Trophoblast cell (in vitro differentiated cells and primary cell): Measurements from ENCODE around the gene TMEM120B.

Source experiments
- DNase-seq, 2 donors: peaks; one replicate each; pipeline ENCODE4 v3.0.0-alpha.2; 2016
- H2AFZ ChIP-seq: 2 replicates; pipeline ENCODE4 v1.6.1; 2013; ENCODE audit warnings: low read length, moderate library complexity, mild to moderate bottlenecking; ENCODE audit not compliant: insufficient read depth, poor library complexity
- H2AK5ac ChIP-seq: 2 replicates; pipeline ENCODE4 v1.6.1; 2013; ENCODE audit warnings: mild to moderate bottlenecking, low read length
- H2BK120ac ChIP-seq: 2 replicates; pipeline ENCODE4 v1.6.1; 2013; ENCODE audit warnings: low read length, mild to moderate bottlenecking, moderate library complexity; ENCODE audit not compliant: insufficient read depth, poor library complexity
- H2BK12ac ChIP-seq: 2 replicates; pipeline ENCODE4 v1.6.1; 2013; ENCODE audit warnings: mild to moderate bottlenecking, low read length, moderate library complexity
- H2BK5ac ChIP-seq: 2 replicates; pipeline ENCODE4 v1.6.1; 2013; ENCODE audit warnings: low read length, low read depth, moderate library complexity, mild to moderate bottlenecking; ENCODE audit not compliant: poor library complexity
- H3K14ac ChIP-seq: 2 replicates; pipeline ENCODE4 v1.6.1; 2013; ENCODE audit warnings: mild to moderate bottlenecking, low read length
- H3K18ac ChIP-seq: 2 replicates; pipeline ENCODE4 v1.6.1; 2013; ENCODE audit warnings: mild to moderate bottlenecking, low read length
- H3K23ac ChIP-seq: 2 replicates; pipeline ENCODE4 v1.6.1; 2013; ENCODE audit warnings: low read length
- H3K27ac ChIP-seq: 2 replicates; pipeline ENCODE4 v1.5.1; 2013; ENCODE audit warnings: low read depth, mild to moderate bottlenecking, inconsistent platforms, low read length, moderate library complexity
- H3K27me3 ChIP-seq: 2 replicates; pipeline ENCODE4 v1.6.1; 2013; ENCODE audit warnings: inconsistent platforms, mild to moderate bottlenecking, low read length, moderate library complexity; ENCODE audit not compliant: insufficient read depth
- H3K36me3 ChIP-seq, 2 experiments: 1 replicate in 1 of 2; 2 replicates in 1 of 2; pipeline ENCODE4 v1.6.1; 2013; ENCODE audit warnings: low read length in 2 of 2, mild to moderate bottlenecking in 2 of 2, moderate library complexity in 1 of 2; ENCODE audit not compliant: insufficient read depth in 2 of 2, control insufficient read depth in 1 of 2
- H3K4ac ChIP-seq: 2 replicates; pipeline ENCODE4 v1.6.1; 2013; ENCODE audit warnings: low read depth, mild to moderate bottlenecking, low read length, moderate library complexity
- H3K4me1 ChIP-seq, 2 experiments: 1 replicate in 1 of 2; 2 replicates in 1 of 2; pipeline ENCODE4 v1.6.1; 2013; ENCODE audit warnings: low read length in 2 of 2, mild to moderate bottlenecking in 2 of 2, moderate library complexity in 1 of 2; ENCODE audit not compliant: insufficient read depth in 2 of 2, control insufficient read depth in 1 of 2
- H3K4me2 ChIP-seq: 2 replicates; pipeline ENCODE4 v1.6.1; 2013; ENCODE audit warnings: inconsistent platforms, mild to moderate bottlenecking, low read length, moderate library complexity
- H3K4me3 ChIP-seq: 2 replicates; pipeline ENCODE4 v1.5.1; 2013; ENCODE audit warnings: mild to moderate bottlenecking, low read depth, low read length, inconsistent platforms
- H3K79me1 ChIP-seq: one replicate; pipeline ENCODE4 v1.6.1; 2013; ENCODE audit warnings: low read length
- H3K79me2 ChIP-seq: 2 replicates; pipeline ENCODE4 v1.6.1; 2013; ENCODE audit warnings: low read length, mild to moderate bottlenecking; ENCODE audit not compliant: control insufficient read depth, insufficient read depth, poor library complexity
- H3K9ac ChIP-seq: 2 replicates; pipeline ENCODE4 v1.6.1; 2013; ENCODE audit warnings: mild to moderate bottlenecking, low read length
- H3K9me3 ChIP-seq: 2 replicates; pipeline ENCODE4 v1.6.1; 2013; ENCODE audit warnings: low read depth, mild to moderate bottlenecking, control low read depth, inconsistent platforms, low read length; ENCODE audit not compliant: insufficient read depth
- H4K12ac ChIP-seq: 2 replicates; pipeline ENCODE4 v1.6.1; 2013; ENCODE audit warnings: low read depth, mild to moderate bottlenecking, low read length, moderate library complexity
- H4K8ac ChIP-seq: 2 replicates; pipeline ENCODE4 v1.6.1; 2013; ENCODE audit warnings: low read depth, mild to moderate bottlenecking, low read length, moderate library complexity
- H4K91ac ChIP-seq: one replicate; pipeline ENCODE4 v1.6.1; 2013; ENCODE audit warnings: low read depth, mild to moderate bottlenecking, low read length, moderate library complexity
- WGBS: extraction: QIAGEN DNeasy Blood & Tissue Kit; methylation state at CpG from one replicate; pipeline ENCODE4 v1.1.7; 2013; ENCODE audit warnings: missing lambda C conversion rate; ENCODE audit not compliant: insufficient read length, insufficient coverage; ENCODE audit errors: extremely low coverage; 5-methylcytosine and 5-hydroxymethylcytosine counted together

Gene TMEM120B

DNA sequence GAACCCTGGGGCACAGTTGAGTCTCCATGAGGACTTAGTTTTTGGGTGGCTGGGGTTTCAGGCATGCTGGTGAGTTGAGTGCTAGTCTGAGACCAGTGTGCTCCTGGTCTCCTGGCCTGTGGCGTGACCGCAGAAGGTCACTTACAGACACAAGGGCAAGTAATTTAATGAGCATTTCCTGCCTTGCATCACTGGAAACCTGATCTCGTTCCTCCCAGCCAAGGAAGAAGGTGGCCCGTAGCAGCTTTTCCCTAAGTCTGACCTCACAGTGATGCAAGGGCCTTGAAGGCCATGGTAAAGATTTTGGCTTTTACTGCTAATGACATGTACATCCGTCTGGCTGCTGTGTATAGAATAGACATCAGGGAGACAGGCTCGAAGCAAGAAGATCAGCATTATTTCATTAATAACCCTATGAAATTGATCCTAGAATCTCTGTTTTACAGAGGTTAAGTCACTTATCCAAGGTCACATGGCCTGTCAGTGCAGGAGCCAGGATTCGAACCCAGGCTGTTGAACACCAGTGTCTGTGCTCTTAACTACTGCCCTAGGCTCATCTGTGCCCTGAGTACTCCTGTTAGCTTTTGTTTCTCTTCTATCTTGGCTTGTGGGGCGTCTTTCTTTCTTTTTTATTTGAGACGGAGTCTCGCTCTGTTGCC, 4.6 kb downstream of the TMEM120B start:
- Histone ChIP-seq H4K91ac (no peak overlapping the region), H2AFZ (no peak overlapping the region), H3K4me3 (no peak overlapping the region), H3K36me3 (peaks cover 0 to 4% of the 10 kb centered on the region in 2 experiments), H3K18ac (no peak overlapping the region), H2AK5ac (no peak overlapping the region), H3K9ac (no peak overlapping the region), H3K9me3 (peaks cover 2% of the 10 kb centered on the region), H4K8ac (no peak overlapping the region), H3K23ac (no peak overlapping the region), H2BK120ac (no peak overlapping the region), H3K27ac (peak overlapping the region; percentile 57), H3K27me3 (no peaks in the 10 kb centered on the region), H2BK5ac (no peak overlapping the region), H3K4ac (no peak overlapping the region), H3K79me1 (peaks cover 12% of the 10 kb centered on the region), H3K14ac (no peak overlapping the region), H3K4me2 (no peak overlapping the region), H3K4me1 (peaks cover 19 to 36% of the 10 kb centered on the region in 2 experiments), H2BK12ac (peak overlapping the region; percentile 7), H3K79me2 (peaks cover 8% of the 10 kb centered on the region), H4K12ac (no peak overlapping the region)
- no CpG with 5 or more reads among the region's 10 CpGs for WGBS
- DNase-seq = peak; percentile 47 to 55

DNA sequence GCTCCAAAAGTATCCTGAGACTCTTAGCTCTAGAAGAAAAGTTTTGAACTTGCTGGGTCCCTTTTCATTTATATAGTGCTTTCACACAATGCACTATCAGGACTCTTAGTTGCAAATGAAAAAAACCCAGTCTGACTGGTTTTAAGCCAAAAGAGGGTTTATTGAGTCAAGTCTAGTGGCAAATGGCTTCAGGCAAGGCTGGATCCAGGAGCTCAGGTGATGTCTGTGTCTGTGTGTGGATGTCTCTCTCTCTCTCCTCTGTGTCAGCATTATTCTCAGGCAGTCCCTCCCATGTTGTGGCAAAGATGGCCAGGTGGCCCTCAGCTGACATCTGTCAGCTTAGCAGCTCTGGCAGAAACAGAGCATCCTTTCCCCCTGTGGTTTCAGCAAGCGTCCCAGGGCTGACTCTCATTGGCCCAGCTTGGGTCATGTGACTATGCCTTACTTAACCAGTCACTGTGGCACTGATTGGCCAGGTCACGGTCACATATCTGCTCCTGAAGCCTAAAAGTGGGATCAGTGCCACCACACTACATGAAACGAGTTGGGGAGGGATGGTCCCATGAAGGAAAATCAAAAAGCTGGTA, 6.2 kb downstream of the TMEM120B start:
- no peak overlapping the region for H3K18ac ChIP-seq
- no peak overlapping the region for H3K27ac ChIP-seq
- no CpG with 5 or more reads among the region's 3 CpGs for WGBS
- no peaks in the 10 kb centered on the region for H3K27me3 ChIP-seq
- peak; percentile 64 to 81 for DNase-seq
- no peak overlapping the region for H3K14ac ChIP-seq
- H3K4ac ChIP-seq = no peak overlapping the region
- H2BK12ac ChIP-seq = no peak overlapping the region
- no peak overlapping the region for H2AFZ ChIP-seq
- no peak overlapping the region for H2AK5ac ChIP-seq
- H4K8ac ChIP-seq = no peak overlapping the region
- no peak overlapping the region for H3K4me3 ChIP-seq
- no peaks in the 10 kb centered on the region for H3K79me2 ChIP-seq
- no peak overlapping the region for H2BK5ac ChIP-seq
- no peak overlapping the region for H4K12ac ChIP-seq
- no peak overlapping the region for H2BK120ac ChIP-seq
- H3K23ac ChIP-seq = no peak overlapping the region
- H3K79me1 ChIP-seq = peaks cover 4% of the 10 kb centered on the region
- peaks cover 0 to 4% of the 10 kb centered on the region in 2 experiments for H3K36me3 ChIP-seq
- H3K4me2 ChIP-seq = no peak overlapping the region
- H4K91ac ChIP-seq = no peak overlapping the region
- peaks cover 13 to 27% of the 10 kb centered on the region in 2 experiments for H3K4me1 ChIP-seq
- H3K9ac ChIP-seq = no peak overlapping the region
- H3K9me3 ChIP-seq = peaks cover 2% of the 10 kb centered on the region

DNA sequence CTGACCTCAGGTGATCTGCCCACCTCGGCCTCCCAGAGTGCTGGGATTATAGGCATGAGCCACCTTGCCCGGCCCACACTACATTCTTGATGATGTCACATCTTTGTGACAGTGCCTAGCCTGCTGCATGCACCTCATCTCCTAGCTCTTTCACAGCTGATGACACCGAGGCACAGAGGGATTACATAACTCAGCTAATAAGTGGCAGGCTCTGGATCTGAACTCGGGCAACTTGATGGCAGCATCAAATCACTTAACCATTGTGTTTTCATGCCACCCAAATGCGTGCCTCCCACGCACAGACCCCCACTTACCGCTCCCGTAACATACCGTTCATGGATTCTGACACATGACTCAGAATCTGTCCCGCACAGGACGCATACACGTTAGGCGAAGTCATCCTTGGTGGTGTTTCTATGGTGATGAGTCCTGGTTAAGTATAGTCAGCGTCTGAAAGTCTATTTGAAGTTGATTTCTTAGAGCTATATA, 7.4 kb downstream of the TMEM120B start:
- Histone ChIP-seq H2BK12ac (no peak overlapping the region), H3K4me1 (peaks cover 11 to 25% of the 10 kb centered on the region in 2 experiments), H3K4ac (no peak overlapping the region), H3K14ac (no peak overlapping the region), H3K27me3 (no peaks in the 10 kb centered on the region), H2BK120ac (no peak overlapping the region), H3K18ac (no peak overlapping the region), H3K4me3 (no peak overlapping the region), H3K4me2 (peak overlapping the region; percentile 11), H3K36me3 (peaks cover 0 to 4% of the 10 kb centered on the region in 2 experiments), H3K79me1 (peaks cover 4% of the 10 kb centered on the region), H2BK5ac (no peak overlapping the region), H4K91ac (no peak overlapping the region), H4K8ac (no peak overlapping the region), H3K79me2 (no peaks in the 10 kb centered on the region), H3K9ac (no peak overlapping the region), H2AFZ (no peak overlapping the region), H4K12ac (no peak overlapping the region), H2AK5ac (no peak overlapping the region), H3K9me3 (peaks cover 2% of the 10 kb centered on the region), H3K27ac (no peak overlapping the region), H3K23ac (no peak overlapping the region)
- no CpG with 5 or more reads among the region's 14 CpGs for WGBS
- peak; percentile 65 to 66 for DNase-seq

DNA sequence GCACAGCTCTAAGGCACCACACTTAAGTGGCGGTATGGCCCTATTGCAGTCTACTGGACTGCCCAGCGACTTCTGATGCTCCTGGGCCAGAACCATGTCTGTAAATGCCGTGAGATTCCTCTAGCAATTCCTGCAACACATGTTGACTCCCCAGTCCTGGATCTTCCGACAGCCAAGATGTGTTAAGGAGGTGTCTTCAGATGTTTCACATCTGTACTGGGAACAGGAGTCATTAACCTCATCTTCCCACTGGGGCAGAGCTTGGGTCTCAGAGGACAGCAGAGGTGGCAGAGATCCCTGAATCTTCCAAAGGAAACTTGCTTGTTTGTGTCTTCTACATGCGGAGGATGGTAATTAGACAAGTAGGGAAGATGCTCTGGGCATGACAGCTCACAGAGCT, 8.2 kb downstream of the TMEM120B start:
- Histone ChIP-seq H3K9ac (no peak overlapping the region), H3K27me3 (no peaks in the 10 kb centered on the region), H3K4me3 (no peak overlapping the region), H3K9me3 (peaks cover 2% of the 10 kb centered on the region), H3K27ac (no peak overlapping the region), H3K36me3 (peaks cover 0 to 2% of the 10 kb centered on the region in 2 experiments), H2BK5ac (no peak overlapping the region), H3K79me1 (peaks cover 4% of the 10 kb centered on the region), H2AFZ (no peak overlapping the region), H3K79me2 (no peaks in the 10 kb centered on the region), H3K4ac (peak overlapping the region; percentile 20), H2BK12ac (peak overlapping the region; percentile 51), H2AK5ac (peak overlapping the region; percentile 5), H3K18ac (no peak overlapping the region), H4K12ac (no peak overlapping the region), H4K8ac (no peak overlapping the region), H3K14ac (peak overlapping the region; percentile 35), H4K91ac (no peak overlapping the region), H3K4me1 (peaks cover 11 to 25% of the 10 kb centered on the region in 2 experiments), H3K4me2 (no peak overlapping the region), H3K23ac (no peak overlapping the region), H2BK120ac (no peak overlapping the region)
- no peak for DNase-seq
- WGBS = no CpG with 5 or more reads among the region's 5 CpGs
